Testis (tissue), 5 donors: ENCODE data around the gene SESN3. TPM values are rescaled to one million over a fixed set of nuclear protein-coding genes. Genes with fewer than 3 reads are reported as not detected.
A peak's percentile ranks its signal among the peaks of the same experiment; 100 is the strongest.
"Not testable (repeated sequence)": the region's sequence is repeated elsewhere in the genome, so short reads cannot be mapped to it uniquely, and the experiment has no call there.

Experiments
- DNase-seq: peaks from one replicate; pipeline ENCODE4 v3.0.0-alpha.2; 2019
- H3K27ac ChIP-seq, 2 donors: fragments of 200-600 bp; sonication (generic); one replicate each; pipeline ENCODE4 v1.5.1; 2019
- H3K27me3 ChIP-seq: fragments of 200-600 bp; sonication (generic); one replicate; pipeline ENCODE4 v1.5.1; 2019
- H3K36me3 ChIP-seq: fragments of 200-600 bp; sonication (generic); one replicate; pipeline ENCODE4 v1.5.1; 2017; ENCODE audit warnings: low read depth; ENCODE audit errors: missing control alignments
- H3K4me1 ChIP-seq: fragments of 200-600 bp; sonication (generic); one replicate; pipeline ENCODE4 v1.5.1; 2019
- H3K4me3 ChIP-seq, 2 donors: fragments of 200-600 bp; sonication (generic); one replicate each; pipeline ENCODE4 v1.5.1; 2017 to 2019
- H3K9me3 ChIP-seq: fragments of 200-600 bp; sonication (generic); one replicate; pipeline ENCODE4 v1.5.1; 2017
- POLR2A ChIP-seq: fragments of 450-650 bp; IDR thresholded peaks from one replicate; pipeline ENCODE4 v1.6.1; 2017; ENCODE audit warnings: antibody characterized with exemption, mild to moderate bottlenecking, moderate library complexity
- WGBS, 2 donors: methylation state at CpG; one replicate each; pipeline ENCODE4 v1.1.5; 2018; 5-methylcytosine and 5-hydroxymethylcytosine counted together
- intact Hi-C: fragments of 100-400 bp; cut with DNase I; formaldehyde crosslinking; loops from one replicate; pipeline ENCODE4 v1.15.1; 2023; ENCODE audit warnings: low total_unique reads
- long read RNA-seq, 2 donors: transcript quantifications; one replicate each; lab custom pipeline, GENCODE V29; 2026
- polyA plus RNA-seq: library from polyadenylated mRNA; stranded (reverse); fragments of 350-450 nt; fragmentation: Illumina TruSeq; extraction: RNeasy Lipid Tissue Mini Kit (QIAGEN cat#74804); gene quantifications from one replicate; pipeline ENCODE4 v1.2.3, GENCODE V29; 2014; ENCODE audit warnings: low read depth, low replicate concordance; ENCODE audit not compliant: insufficient read depth
- total RNA-seq, 2 donors: library from RNA; depleted of rRNA; stranded (reverse); fragments of >200 nt; gene quantifications; one replicate each; pipeline ENCODE4 v1.2.3, GENCODE V29; 2016
- TF ChIP-seq, protein P1 (sequence below), 3 experiments: fragments of 450-650 bp in 2 of 3; fragments of 200-600 bp in 1 of 3; sonication (generic) in 1 of 3; IDR thresholded peaks; one replicate each; pipeline ENCODE4 v1.5.1; 2016 to 2019; ENCODE audit warnings: antibody characterized with exemption in 3 of 3, mild to moderate bottlenecking in 2 of 3, moderate library complexity in 1 of 3

The SESN3 gene, protein sequence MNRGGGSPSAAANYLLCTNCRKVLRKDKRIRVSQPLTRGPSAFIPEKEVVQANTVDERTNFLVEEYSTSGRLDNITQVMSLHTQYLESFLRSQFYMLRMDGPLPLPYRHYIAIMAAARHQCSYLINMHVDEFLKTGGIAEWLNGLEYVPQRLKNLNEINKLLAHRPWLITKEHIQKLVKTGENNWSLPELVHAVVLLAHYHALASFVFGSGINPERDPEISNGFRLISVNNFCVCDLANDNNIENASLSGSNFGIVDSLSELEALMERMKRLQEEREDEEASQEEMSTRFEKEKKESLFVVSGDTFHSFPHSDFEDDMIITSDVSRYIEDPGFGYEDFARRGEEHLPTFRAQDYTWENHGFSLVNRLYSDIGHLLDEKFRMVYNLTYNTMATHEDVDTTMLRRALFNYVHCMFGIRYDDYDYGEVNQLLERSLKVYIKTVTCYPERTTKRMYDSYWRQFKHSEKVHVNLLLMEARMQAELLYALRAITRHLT
- total RNA-seq (10 to 100 TPM; 27.5 to 66.9 TPM), polyA plus RNA-seq (106 TPM)
- long read RNA-seq, donor 1, full-length matches to known transcripts: 5 of 5 reads
- long read RNA-seq, donor 1, partial matches to known transcripts: 0 of 5 reads
- long read RNA-seq, donor 1, other reads (novel, unspliced or antisense): 0 of 5 reads
- long read RNA-seq, donor 2, full-length matches to known transcripts: 4 of 4 reads
- long read RNA-seq, donor 2, partial matches to known transcripts: 0 of 4 reads
- long read RNA-seq, donor 2, other reads (novel, unspliced or antisense): 0 of 4 reads

DNA sequence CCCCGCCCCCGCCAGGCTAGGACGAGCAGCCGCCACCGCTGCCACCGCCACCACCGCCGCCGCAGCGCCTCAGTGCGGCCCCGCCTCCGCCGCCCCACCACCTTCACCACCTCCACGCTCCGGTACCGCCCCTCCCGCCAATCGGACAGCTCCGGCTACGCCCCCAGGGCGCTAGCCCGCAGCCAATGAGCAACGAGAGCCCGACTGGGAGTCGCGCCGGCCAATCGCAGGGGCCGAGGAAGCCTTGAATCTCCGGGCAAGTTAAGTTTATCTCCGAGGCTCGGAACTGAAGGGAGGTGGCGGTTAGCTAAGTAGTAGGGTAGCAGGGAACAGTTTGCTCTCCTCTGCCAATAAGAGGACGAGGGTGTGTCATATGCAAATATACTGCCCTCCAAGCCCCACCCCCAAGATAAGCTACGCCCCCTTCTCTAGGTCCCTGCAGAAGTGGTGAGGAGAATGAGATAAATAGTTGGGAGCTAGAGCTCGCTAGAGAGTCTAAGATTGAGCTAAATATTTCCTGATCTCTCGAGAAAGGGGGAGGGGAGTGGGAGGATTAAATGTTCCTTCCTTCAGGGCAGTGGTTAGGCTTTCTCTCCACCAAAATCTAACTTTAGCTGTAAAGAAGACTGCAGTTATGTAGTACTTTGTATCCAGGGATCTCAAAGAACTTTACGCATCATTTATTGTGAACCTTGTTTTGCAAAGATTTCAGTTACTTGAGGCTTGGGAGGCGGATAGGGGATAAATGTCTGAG lies at the start of gene SESN3:
Gene SESN3, minus strand, starts transcription at position 76 of the 754 bp plus-strand sequence. CDS start 342 bp downstream, outside the sequence.
- H3K4me3 ChIP-seq: peak within 1 kb of the TSS; percentile 94 to 95
- H3K9me3 ChIP-seq: no peaks in the 10 kb centered on the region
- no peaks in the 10 kb centered on the region for H3K27me3 ChIP-seq
- no peaks in the 10 kb centered on the region for H3K4me1 ChIP-seq
- H3K36me3 ChIP-seq: no peaks in the 10 kb centered on the region
- peak; percentile 62 for TF ChIP-seq POLR2A
- TF ChIP-seq, protein P1, sequence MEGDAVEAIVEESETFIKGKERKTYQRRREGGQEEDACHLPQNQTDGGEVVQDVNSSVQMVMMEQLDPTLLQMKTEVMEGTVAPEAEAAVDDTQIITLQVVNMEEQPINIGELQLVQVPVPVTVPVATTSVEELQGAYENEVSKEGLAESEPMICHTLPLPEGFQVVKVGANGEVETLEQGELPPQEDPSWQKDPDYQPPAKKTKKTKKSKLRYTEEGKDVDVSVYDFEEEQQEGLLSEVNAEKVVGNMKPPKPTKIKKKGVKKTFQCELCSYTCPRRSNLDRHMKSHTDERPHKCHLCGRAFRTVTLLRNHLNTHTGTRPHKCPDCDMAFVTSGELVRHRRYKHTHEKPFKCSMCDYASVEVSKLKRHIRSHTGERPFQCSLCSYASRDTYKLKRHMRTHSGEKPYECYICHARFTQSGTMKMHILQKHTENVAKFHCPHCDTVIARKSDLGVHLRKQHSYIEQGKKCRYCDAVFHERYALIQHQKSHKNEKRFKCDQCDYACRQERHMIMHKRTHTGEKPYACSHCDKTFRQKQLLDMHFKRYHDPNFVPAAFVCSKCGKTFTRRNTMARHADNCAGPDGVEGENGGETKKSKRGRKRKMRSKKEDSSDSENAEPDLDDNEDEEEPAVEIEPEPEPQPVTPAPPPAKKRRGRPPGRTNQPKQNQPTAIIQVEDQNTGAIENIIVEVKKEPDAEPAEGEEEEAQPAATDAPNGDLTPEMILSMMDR (IDR thresholded peaks at IDR 0.05): peak in 1 of 3 experiments; percentile 1
- 0% methylated on average over 13 to 23 of the region's 40 CpGs for WGBS, 2 donors
- intact Hi-C loops: loop anchor here (5.0 to 10.0 kb wide), 2 partner anchors 79 to 473 kb away; no protein-coding TSS in a partner anchor
- peak; percentile 99 for DNase-seq
- H3K27ac ChIP-seq: peak within 1 kb of the TSS; percentile 89 to 97

DNA sequence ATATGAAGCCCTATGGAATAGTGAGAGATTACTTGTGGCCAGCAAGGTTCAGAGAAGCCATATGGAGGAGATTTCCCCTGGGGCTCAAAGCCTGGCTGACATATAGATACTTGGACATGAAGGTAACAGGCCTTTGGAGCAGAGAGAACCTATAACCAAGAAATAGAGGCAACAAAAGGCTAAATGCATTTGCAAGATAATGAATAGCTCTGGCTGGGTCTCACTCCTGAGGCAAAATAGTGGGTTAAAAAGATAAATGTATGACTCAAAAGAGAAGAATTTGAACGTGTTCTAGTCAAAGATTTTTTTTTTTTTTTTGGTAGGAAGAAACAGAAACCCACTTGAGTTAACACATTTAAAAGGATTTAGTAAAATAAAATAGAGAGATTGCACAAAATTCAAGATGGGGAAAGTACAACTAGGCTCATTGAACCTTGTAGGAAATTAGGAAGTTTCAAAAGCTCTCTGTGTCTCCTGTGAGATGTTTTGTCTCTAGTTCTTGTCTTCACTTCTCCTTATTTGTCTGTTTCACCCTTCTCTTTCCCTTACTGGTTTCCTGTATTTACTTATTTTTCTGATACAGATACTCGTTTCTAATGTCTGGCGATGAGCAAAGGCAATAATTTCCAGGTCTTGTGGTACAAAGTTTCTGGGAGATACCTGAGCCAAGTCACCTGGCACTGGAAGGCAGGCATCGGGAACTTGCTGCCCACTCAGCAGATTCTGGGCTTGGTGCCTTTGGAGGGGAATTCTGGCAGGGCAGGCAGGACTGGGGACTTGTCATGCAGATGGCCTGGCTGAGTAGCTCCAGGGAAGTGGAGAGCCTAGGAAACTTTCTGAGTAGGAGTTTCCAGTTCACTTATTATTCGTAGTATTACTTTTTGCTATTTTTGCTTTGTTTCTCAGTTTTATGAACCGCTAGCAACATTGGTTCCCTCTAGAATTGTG lies 49.2 kb upstream of the SESN3 start:
- TF ChIP-seq POLR2A: no peak
- TF ChIP-seq, protein P1 (IDR thresholded peaks at IDR 0.05): no peak
- no peaks in the 10 kb centered on the region for H3K4me1 ChIP-seq
- intact Hi-C loops: no loop called here
- H3K36me3 ChIP-seq: no peaks in the 10 kb centered on the region
- H3K27me3 ChIP-seq: no peaks in the 10 kb centered on the region
- 56 to 60% methylated on average over 6 of the region's 6 CpGs for WGBS, 2 donors
- no peaks in the 10 kb centered on the region for H3K9me3 ChIP-seq
- DNase-seq: no peak
- H3K4me3 ChIP-seq: no peak overlapping the region
- peak overlapping the region; percentile 18 to 43 for H3K27ac ChIP-seq

DNA sequence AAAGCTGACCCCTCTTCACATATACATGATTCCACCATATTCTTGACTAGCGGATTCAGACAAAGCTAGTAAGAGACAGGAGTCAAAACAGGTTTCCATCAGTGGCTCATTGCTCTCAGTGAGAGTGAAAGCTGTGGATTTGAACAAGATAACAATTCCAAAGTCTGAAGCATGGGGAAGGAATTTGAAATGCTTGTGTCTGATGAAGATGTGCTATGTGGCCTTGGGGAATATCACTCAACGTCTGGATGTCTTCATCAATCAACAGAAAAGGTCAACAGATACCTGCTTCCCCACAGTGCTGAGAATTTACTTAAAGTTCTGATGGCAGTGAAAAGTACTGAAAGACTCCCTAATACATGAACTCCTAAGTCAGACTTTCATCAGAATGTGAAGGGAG lies 46.9 kb upstream of the SESN3 start:
- H3K36me3 ChIP-seq: no peaks in the 10 kb centered on the region
- H3K27me3 ChIP-seq: no peaks in the 10 kb centered on the region
- no peak for DNase-seq
- no peaks in the 10 kb centered on the region for H3K9me3 ChIP-seq
- TF ChIP-seq POLR2A: no peak
- TF ChIP-seq, protein P1 (IDR thresholded peaks at IDR 0.05): no peak
- H3K4me1 ChIP-seq: no peaks in the 10 kb centered on the region
- H3K27ac ChIP-seq: no peak overlapping the region
- intact Hi-C loops: no loop called here
- WGBS, 2 donors: 68 to 79% methylated on average over 2 of the region's 2 CpGs
- H3K4me3 ChIP-seq: no peak overlapping the region

DNA sequence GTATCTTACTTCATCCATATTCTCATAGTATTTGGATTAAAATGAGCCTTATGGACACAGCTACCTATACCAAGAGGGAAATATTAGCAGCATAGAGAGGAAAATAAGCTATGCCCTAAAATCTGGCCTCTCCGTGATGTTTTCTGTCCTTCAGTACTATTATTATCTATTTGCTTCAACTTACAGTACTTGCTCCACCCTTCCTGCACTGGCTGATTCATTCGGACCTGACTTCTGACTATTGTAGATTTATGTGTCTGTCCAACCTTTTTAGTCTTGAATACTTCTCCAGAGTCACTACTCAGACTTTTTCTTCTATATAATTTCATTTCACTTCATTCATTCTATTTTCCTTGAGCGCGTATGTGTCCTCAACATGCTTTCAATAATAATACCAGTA lies 45.1 kb upstream of the SESN3 start:
- TF ChIP-seq, protein P1 (IDR thresholded peaks at IDR 0.05): no peak
- TF ChIP-seq POLR2A: no peak
- H3K4me3 ChIP-seq: no peak overlapping the region
- no peaks in the 10 kb centered on the region for H3K9me3 ChIP-seq
- no peaks in the 10 kb centered on the region for H3K4me1 ChIP-seq
- no peak for DNase-seq
- intact Hi-C loops: no loop called here
- no peaks in the 10 kb centered on the region for H3K27me3 ChIP-seq
- 84 to 87% methylated on average over 4 of the region's 4 CpGs for WGBS, 2 donors
- H3K36me3 ChIP-seq: no peaks in the 10 kb centered on the region
- H3K27ac ChIP-seq: no peak overlapping the region

DNA sequence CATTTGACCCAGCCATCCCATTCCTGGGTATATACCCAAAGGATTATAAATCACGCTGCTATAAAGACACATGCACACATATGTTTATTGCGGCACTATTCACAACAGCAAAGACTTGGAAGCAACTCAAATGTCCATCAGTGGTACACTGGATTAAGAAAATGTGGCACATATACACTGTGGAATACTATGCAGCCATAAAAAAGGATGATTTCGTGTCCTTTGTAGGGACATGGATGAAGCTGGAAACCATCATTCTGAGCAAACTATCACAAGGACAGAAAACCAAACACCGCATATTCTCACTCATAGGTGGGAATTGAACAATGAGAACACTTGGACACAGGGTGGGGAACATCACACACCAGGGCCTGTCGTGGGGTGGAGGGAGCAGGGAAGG lies 42.6 kb upstream of the SESN3 start:
- intact Hi-C loops: not testable (repeated sequence)
- WGBS, 2 donors: 87 to 95% methylated on average over 5 of the region's 5 CpGs

More for the DNA sequence above, 42.6 kb upstream of the SESN3 start:
- not testable (repeated sequence) for DNase-seq, H3K36me3 ChIP-seq, H3K4me1 ChIP-seq, H3K27ac ChIP-seq, H3K4me3 ChIP-seq, H3K9me3 ChIP-seq, H3K27me3 ChIP-seq
